Sigmoid colon (tissue), 4 donors: ENCODE data around the gene WASHC4.

ENCODE experiments used
- CTCF ChIP-seq, 4 experiments: fragments of 450-650 bp in 3 of 4; fragments of 200-600 bp in 1 of 4; IDR thresholded peaks; one replicate each; pipeline ENCODE4 v1.5.1; 2016 to 2019; ENCODE audit warnings: antibody characterized with exemption in 4 of 4, mild to moderate bottlenecking in 3 of 4, moderate library complexity in 2 of 4
- EP300 ChIP-seq, 4 donors: sonication (generic); formaldehyde crosslinking; IDR thresholded peaks; one replicate each; pipeline ENCODE4 v1.6.1; 2017; ENCODE audit warnings: antibody characterized with exemption in 4 of 4
- POLR2A ChIP-seq, 2 donors: fragments of 450-650 bp; IDR thresholded peaks; one replicate each; pipeline ENCODE4 v1.6.1; 2016; ENCODE audit warnings: antibody characterized with exemption in 2 of 2, mild to moderate bottlenecking in 2 of 2, moderate library complexity in 2 of 2
- POLR2AphosphoS5 ChIP-seq, 4 donors: sonication (generic); formaldehyde crosslinking; IDR thresholded peaks; one replicate each; pipeline ENCODE4 v1.6.1; 2017; ENCODE audit warnings: antibody characterized with exemption in 4 of 4

GRCh38 chr12:105109465-105110212, 2.1 kb downstream of the WASHC4 start:
- no peak for TF ChIP-seq CTCF (IDR thresholded peaks at IDR 0.05)
- TF ChIP-seq POLR2AphosphoS5 (IDR thresholded peaks at IDR 0.05) = no peak
- TF ChIP-seq POLR2A (IDR thresholded peaks at IDR 0.05) = no peak
- no peak for TF ChIP-seq EP300 (IDR thresholded peaks at IDR 0.05)
